ENCODE measurements around the gene NEMF. TPM values are rescaled to one million over a fixed set of nuclear protein-coding genes. Genes with fewer than 3 reads are reported as not detected.

Gene NEMF
- total RNA-seq, 2 experiments from 2014 or later, result 75.6 to 78.9 TPM

GRCh38 chr14:49860988-49861698, 8.6 kb upstream of the NEMF start:
- CTCF ChIA-PET, result interaction anchor here (0.7 to 10.2 kb wide), 38 partner anchors 8 to 399 kb away, joined by 3 to 227 read pairs (median 5); partner anchors contain the start of genes ARF6, DNAAF2, MGAT2 and NEMF
- no peak overlapping the region for H3K27ac Mint-ChIP-seq
- no peak for ATAC-seq

DNA sequence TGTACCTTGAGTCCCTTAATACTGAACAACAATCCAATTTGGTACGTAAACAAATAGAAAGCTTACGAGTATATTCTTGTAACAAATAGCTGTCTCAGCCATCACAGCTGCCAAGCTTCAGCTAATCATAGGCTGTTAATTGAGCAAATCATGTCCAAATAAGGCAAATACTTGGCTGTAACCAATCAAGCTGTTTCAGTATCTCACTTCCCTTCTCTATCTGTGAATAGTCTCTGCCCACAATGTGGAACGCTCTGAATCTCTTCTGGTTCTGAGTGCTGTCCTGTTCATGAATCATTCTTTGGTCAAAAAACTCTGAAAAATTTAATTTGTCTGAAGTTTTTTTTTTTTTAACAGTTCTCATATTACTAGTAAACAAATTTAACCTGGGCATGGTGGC, 5.8 kb upstream of the NEMF start:
- POLR2A ChIA-PET, result interaction anchor here (0.7 to 1.0 kb wide), 2 partner anchors 10 to 240 kb away, joined by 3 read pairs; no protein-coding TSS in a partner anchor
- Mint-ChIP-seq H3K4me1 (ENCODE audit: low read depth) (peaks cover 35% of the 10 kb centered on the region), H3K9me3 (ENCODE audit: insufficient read depth) (no peaks in the 10 kb centered on the region), H3K4me3 (no peak overlapping the region), H3K27ac (no peak overlapping the region), H3K27me3 (ENCODE audit: low read depth) (no peaks in the 10 kb centered on the region), H3K36me3 (ENCODE audit: low read depth) (peaks cover 6% of the 10 kb centered on the region)
- CTCF ChIA-PET, result no interaction called here
- no peak for DNase-seq
- ATAC-seq, result no peak

More at GRCh38 chr14:49860988-49861698, 8.6 kb upstream of the NEMF start:
- H3K4me3 Mint-ChIP-seq, result no peak overlapping the region
- peaks cover 6% of the 10 kb centered on the region for H3K36me3 Mint-ChIP-seq (ENCODE audit: low read depth)
- H3K27me3 Mint-ChIP-seq (ENCODE audit: low read depth), result no peaks in the 10 kb centered on the region
- H3K9me3 Mint-ChIP-seq (ENCODE audit: insufficient read depth), result no peaks in the 10 kb centered on the region
- DNase-seq, result no peak
- H3K4me1 Mint-ChIP-seq (ENCODE audit: low read depth), result peaks cover 26% of the 10 kb centered on the region
- POLR2A ChIA-PET, result interaction anchor here (0.6 to 7.3 kb wide), 22 partner anchors 9 to 275 kb away, joined by 3 to 168 read pairs (median 12); partner anchors contain the start of genes ARF6, NEMF, RPS29 and VCPKMT

DNA sequence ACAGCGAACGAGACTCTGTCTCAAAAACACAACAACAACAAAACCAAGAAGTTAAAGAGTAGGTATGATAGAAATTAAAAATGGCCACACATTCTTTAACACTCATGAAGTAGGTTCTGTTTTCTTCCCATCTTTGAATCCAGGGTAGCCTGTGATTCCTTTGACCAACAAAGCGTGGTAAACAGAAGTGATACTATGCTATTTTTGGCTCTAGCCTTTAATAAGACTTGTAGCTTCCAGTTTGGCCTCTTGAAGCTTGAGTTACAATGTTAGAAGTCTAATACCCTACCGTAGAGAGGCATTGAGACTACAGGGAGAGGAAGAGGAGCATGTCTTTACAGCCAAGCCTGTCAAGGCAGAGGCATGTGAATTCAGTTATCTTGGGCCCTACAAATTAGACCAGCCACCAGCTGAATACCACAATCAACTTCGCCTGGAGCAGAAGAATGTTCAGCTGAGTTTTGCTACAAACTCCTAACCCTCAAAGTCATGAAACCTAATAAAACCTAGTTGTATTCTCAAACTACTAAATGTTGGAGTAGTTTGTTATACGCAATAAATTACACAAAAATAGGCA, 4.9 kb upstream of the NEMF start:
- ChIA-PET CTCF (interaction anchor here (0.7 to 1.9 kb wide), 3 partner anchors 8 to 205 kb away, joined by 3 to 7 read pairs (median 3); no protein-coding TSS in a partner anchor), POLR2A (interaction anchor here (1.0 kb wide), 1 partner anchor 10 kb away, joined by 3 read pairs; no protein-coding TSS in a partner anchor)
- H3K4me1 Mint-ChIP-seq (ENCODE audit: low read depth), result peaks cover 38% of the 10 kb centered on the region
- no peak for ATAC-seq
- H3K36me3 Mint-ChIP-seq (ENCODE audit: low read depth), result peaks cover 7% of the 10 kb centered on the region
- H3K27me3 Mint-ChIP-seq (ENCODE audit: low read depth), result no peaks in the 10 kb centered on the region
- no peak for DNase-seq
- no peak overlapping the region for H3K27ac Mint-ChIP-seq
- H3K9me3 Mint-ChIP-seq (ENCODE audit: insufficient read depth), result no peaks in the 10 kb centered on the region
- no peak overlapping the region for H3K4me3 Mint-ChIP-seq

GRCh38 chr14:49853572-49854375, 1.2 kb upstream of the NEMF start:
- H3K4me3 Mint-ChIP-seq, result peak overlapping the region; percentile 97
- DNase-seq, result peak; percentile 83
- H3K27ac Mint-ChIP-seq, result peak overlapping the region; percentile 98
- H3K36me3 Mint-ChIP-seq (ENCODE audit: low read depth), result peaks cover 33% of the 10 kb centered on the region
- peaks cover 48% of the 10 kb centered on the region for H3K4me1 Mint-ChIP-seq (ENCODE audit: low read depth)
- POLR2A ChIA-PET, result interaction anchor here (0.7 to 3.6 kb wide), 5 partner anchors 10 to 208 kb away, joined by 4 to 102 read pairs (median 10); partner anchors contain the start of gene KLHDC2
- no peaks in the 10 kb centered on the region for H3K27me3 Mint-ChIP-seq (ENCODE audit: low read depth)
- peak; percentile 62 for ATAC-seq
- CTCF ChIA-PET, result interaction anchor here (0.6 to 4.9 kb wide), 23 partner anchors 11 to 969 kb away, joined by 3 to 227 read pairs (median 6); partner anchors contain the start of genes DNAAF2, KLHDC2 and VCPKMT
- no peaks in the 10 kb centered on the region for H3K9me3 Mint-ChIP-seq (ENCODE audit: insufficient read depth)

GRCh38 chr14:49853158-49853477, 530 bp upstream of the NEMF start:
- Mint-ChIP-seq H3K27me3 (ENCODE audit: low read depth) (no peaks in the 10 kb centered on the region), H3K27ac (peak overlapping the region; percentile 98), H3K9me3 (ENCODE audit: insufficient read depth) (no peaks in the 10 kb centered on the region), H3K36me3 (ENCODE audit: low read depth) (peaks cover 33% of the 10 kb centered on the region), H3K4me1 (ENCODE audit: low read depth) (peaks cover 44% of the 10 kb centered on the region), H3K4me3 (peak overlapping the region; percentile 97)
- ATAC-seq, result peak; percentile 11
- ChIA-PET CTCF (interaction anchor here (0.6 to 4.9 kb wide), 47 partner anchors 10 to 970 kb away, joined by 3 to 227 read pairs (median 5); partner anchors contain the start of genes DMAC2L, DNAAF2, KLHDC2 and L2HGDH), POLR2A (interaction anchor here (0.8 to 3.6 kb wide), 15 partner anchors 10 to 250 kb away, joined by 3 to 102 read pairs (median 6); partner anchors contain the start of genes ARF6, DNAAF2 and KLHDC2)
- DNase-seq, result no peak

DNA sequence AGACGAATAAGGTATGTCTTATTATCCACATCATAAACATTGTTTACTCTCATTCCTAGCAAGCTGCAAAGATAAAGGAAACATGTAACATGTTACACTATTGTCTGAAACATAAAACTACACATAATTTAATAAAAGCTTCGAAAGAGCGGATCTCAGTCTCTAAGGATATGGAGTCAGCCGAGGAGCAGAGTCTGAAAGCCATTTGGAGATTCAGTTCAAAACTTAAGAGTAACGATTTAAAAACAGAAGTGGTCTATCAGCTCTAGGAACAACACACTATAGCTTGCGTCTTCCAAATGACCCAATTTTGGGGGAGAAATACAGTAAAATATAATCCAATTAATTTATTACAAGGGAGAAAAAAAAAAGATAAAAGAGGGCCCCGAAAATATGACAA, 775 bp downstream of the NEMF start:
- ChIA-PET POLR2A (interaction anchor here (0.6 to 3.6 kb wide), 21 partner anchors 12 to 380 kb away, joined by 3 to 102 read pairs (median 6); partner anchors contain the start of genes ARF6, DNAAF2, KLHDC2 and MGAT2), CTCF (interaction anchor here (0.7 to 4.9 kb wide), 52 partner anchors 10 to 469 kb away, joined by 3 to 227 read pairs (median 6); partner anchors contain the start of genes DNAAF2, KLHDC2, MGAT2 and RPL36AL)
- DNase-seq, result no peak
- Mint-ChIP-seq H3K9me3 (ENCODE audit: insufficient read depth) (no peaks in the 10 kb centered on the region), H3K27me3 (ENCODE audit: low read depth) (no peaks in the 10 kb centered on the region), H3K36me3 (ENCODE audit: low read depth) (peaks cover 34% of the 10 kb centered on the region), H3K27ac (peak overlapping the region; percentile 98), H3K4me1 (ENCODE audit: low read depth) (peaks cover 40% of the 10 kb centered on the region), H3K4me3 (peak overlapping the region; percentile 97)
- no peak for ATAC-seq

- H3K4me3 Mint-ChIP-seq, result no peak overlapping the region
- no peak overlapping the region for H3K27ac Mint-ChIP-seq
- H3K36me3 Mint-ChIP-seq (ENCODE audit: low read depth), result peaks cover 47% of the 10 kb centered on the region
- H3K9me3 Mint-ChIP-seq (ENCODE audit: insufficient read depth), result no peaks in the 10 kb centered on the region
- CTCF ChIA-PET, result interaction anchor here (0.7 to 2.7 kb wide), 4 partner anchors 13 to 929 kb away, joined by 3 to 9 read pairs (median 4); no protein-coding TSS in a partner anchor
- no peak for DNase-seq
- H3K27me3 Mint-ChIP-seq (ENCODE audit: low read depth), result no peaks in the 10 kb centered on the region
- peaks cover 39% of the 10 kb centered on the region for H3K4me1 Mint-ChIP-seq (ENCODE audit: low read depth)
- POLR2A ChIA-PET, result interaction anchor here (0.6 kb wide), 1 partner anchor 27 kb away, joined by 5 read pairs; no protein-coding TSS in a partner anchor
- no peak for ATAC-seq
These were observed 3.3 kb downstream of the NEMF start for GRCh38 chr14:49849213-49849847.

GRCh38 chr14:49828640-49829039, 23.9 kb downstream of the NEMF start:
- H3K4me1 Mint-ChIP-seq (ENCODE audit: low read depth), result peaks cover 4% of the 10 kb centered on the region

GRCh38 chr14:49820176-49820575, 32.4 kb downstream of the NEMF start:
- ChIA-PET CTCF (interaction anchor here (3.3 kb wide), 1 partner anchor 186 kb away, joined by 7 read pairs; no protein-coding TSS in a partner anchor), POLR2A (no interaction called here)
- peaks cover 2% of the 10 kb centered on the region for H3K4me1 Mint-ChIP-seq (ENCODE audit: low read depth)
- ATAC-seq (no peak), DNase-seq (no peak)
- peaks cover 74% of the 10 kb centered on the region for H3K36me3 Mint-ChIP-seq (ENCODE audit: low read depth)
- peaks cover 6% of the 10 kb centered on the region for H3K9me3 Mint-ChIP-seq (ENCODE audit: insufficient read depth)
- H3K27me3 Mint-ChIP-seq (ENCODE audit: low read depth), result no peaks in the 10 kb centered on the region
- H3K4me3 Mint-ChIP-seq, result no peak overlapping the region
- H3K27ac Mint-ChIP-seq, result no peak overlapping the region

More at GRCh38 chr14:49828640-49829039, 23.9 kb downstream of the NEMF start:
- Mint-ChIP-seq H3K4me3 (no peak overlapping the region), H3K27ac (no peak overlapping the region), H3K36me3 (ENCODE audit: low read depth) (peaks cover 61% of the 10 kb centered on the region), H3K9me3 (ENCODE audit: insufficient read depth) (no peaks in the 10 kb centered on the region), H3K27me3 (ENCODE audit: low read depth) (no peaks in the 10 kb centered on the region)
- CTCF ChIA-PET, result interaction anchor here (1.0 to 5.3 kb wide), 8 partner anchors 17 to 367 kb away, joined by 3 to 34 read pairs (median 4); partner anchors contain the start of genes DNAAF2 and NEMF
- POLR2A ChIA-PET, result no interaction called here
- ATAC-seq (no peak), DNase-seq (no peak)

DNA sequence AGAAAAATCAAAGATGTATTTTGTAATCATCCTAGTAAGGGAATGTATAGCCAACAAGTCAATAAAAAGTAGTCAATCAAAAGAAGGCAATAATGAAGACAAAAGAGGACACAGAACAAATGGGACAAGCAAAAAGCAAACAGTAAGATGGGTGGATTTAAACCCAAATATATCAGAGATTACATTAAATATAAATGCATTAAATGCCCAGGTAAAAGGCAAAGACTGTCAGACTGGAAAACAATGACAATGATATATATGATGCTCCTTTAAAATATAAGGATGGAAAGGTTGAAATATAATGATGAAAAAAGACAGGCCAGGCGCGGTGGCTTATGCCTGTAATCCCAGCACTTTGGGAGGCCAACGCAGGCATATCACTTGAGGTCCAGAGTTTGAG, 35.7 kb downstream of the NEMF start:
- peaks cover 75% of the 10 kb centered on the region for H3K36me3 Mint-ChIP-seq (ENCODE audit: low read depth)
- H3K4me3 Mint-ChIP-seq, result no peak overlapping the region
- DNase-seq (no peak), ATAC-seq (no peak)
- H3K9me3 Mint-ChIP-seq (ENCODE audit: insufficient read depth), result peaks cover 6% of the 10 kb centered on the region
- H3K4me1 Mint-ChIP-seq (ENCODE audit: low read depth), result no peaks in the 10 kb centered on the region
- H3K27ac Mint-ChIP-seq, result no peak overlapping the region
- POLR2A ChIA-PET, result interaction anchor here (0.5 kb wide), 1 partner anchor 715 kb away, joined by 3 read pairs; the partner anchor contains the start of gene MAP4K5
- CTCF ChIA-PET, result interaction anchor here (2.5 to 3.3 kb wide), 2 partner anchors 41 to 183 kb away, joined by 7 read pairs; no protein-coding TSS in a partner anchor
- no peaks in the 10 kb centered on the region for H3K27me3 Mint-ChIP-seq (ENCODE audit: low read depth)

Data from activated CD8-positive, alpha-beta T cell treated with anti-CD3 and anti-CD28 coated beads, Interleukin-2, amount 10 ng/mL, durations not matched to agents 7 days and 5 days (primary cell).